Measurements from ENCODE around the gene ENTREP3. TPM values are rescaled to one million over a fixed set of nuclear protein-coding genes. Genes with fewer than 3 reads are reported as not detected.
"Not testable (repeated sequence)": the region's sequence is repeated elsewhere in the genome, so short reads cannot be mapped to it uniquely, and the experiment has no call there.

Gene ENTREP3
- total RNA-seq, 1 experiment from 2014 or later, result 7.7 TPM

DNA sequence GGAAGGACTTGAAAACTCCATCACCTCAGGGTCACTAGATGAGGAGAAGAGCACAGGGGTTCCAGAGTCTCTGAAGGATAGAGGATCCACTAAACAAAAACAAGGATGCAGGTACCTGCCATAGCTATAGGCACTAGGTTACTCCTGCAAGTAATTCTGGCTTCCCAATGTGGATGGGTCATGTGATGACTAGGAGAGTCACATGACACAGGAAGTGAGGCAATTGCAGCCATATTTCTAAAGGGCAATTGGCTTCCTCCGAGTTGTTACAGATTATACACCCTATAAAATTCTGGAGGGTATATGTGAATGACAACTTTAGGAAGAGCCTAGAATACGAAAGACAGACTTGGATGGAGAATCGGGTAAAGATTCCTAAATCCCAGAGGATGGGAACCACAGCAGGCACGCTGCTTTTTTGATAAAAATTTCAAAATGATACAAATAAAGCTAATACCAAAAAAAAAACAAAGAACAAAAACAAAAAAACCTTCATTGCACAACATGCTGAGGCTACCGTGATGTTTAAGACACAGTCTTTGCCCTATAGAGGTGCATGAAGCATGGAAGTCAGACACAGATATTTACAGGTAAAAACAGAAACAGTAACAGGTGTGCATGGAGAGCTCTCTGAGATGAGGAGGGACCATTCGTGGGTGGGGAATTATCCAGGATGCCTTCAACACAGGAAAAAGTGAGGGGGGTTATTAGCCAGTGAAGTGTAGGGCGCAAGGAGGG lies 36.3 kb downstream of the ENTREP3 start:
- Histone ChIP-seq H3K9me3 (no peaks in the 10 kb centered on the region), H3K36me3 (peaks cover 2% of the 10 kb centered on the region; the same call in 1 of the 2 replicates), H3K4me3 (no peak overlapping the region), H3K27me3 (no peaks in the 10 kb centered on the region)
- no peak for DNase-seq

GRCh38 chr1:155214702-155215101 lies 40.6 kb downstream of the ENTREP3 start:
- H3K36me3 ChIP-seq, DNase-seq, H3K27me3 ChIP-seq, H3K9me3 ChIP-seq, H3K4me3 ChIP-seq: not testable (repeated sequence)

- not testable (repeated sequence) for H3K4me3 ChIP-seq, DNase-seq, H3K27me3 ChIP-seq, H3K9me3 ChIP-seq, H3K36me3 ChIP-seq
Measured at GRCh38 chr1:155212051-155212440, 43.2 kb downstream of the ENTREP3 start.

GRCh38 chr1:155211381-155212050 lies 43.8 kb downstream of the ENTREP3 start:
- not testable (repeated sequence) for H3K27me3 ChIP-seq, H3K4me3 ChIP-seq, H3K9me3 ChIP-seq, H3K36me3 ChIP-seq, DNase-seq

GRCh38 chr1:155210314-155211104 lies 44.8 kb downstream of the ENTREP3 start:
- peaks cover 2% of the 10 kb centered on the region; the same call in 1 of the 2 replicates for H3K36me3 ChIP-seq
- H3K27me3 ChIP-seq, result no peaks in the 10 kb centered on the region
- DNase-seq, result no peak
- no peak overlapping the region for H3K4me3 ChIP-seq
- H3K9me3 ChIP-seq, result no peaks in the 10 kb centered on the region

- Histone ChIP-seq H3K27me3 (no peaks in the 10 kb centered on the region), H3K9me3 (no peaks in the 10 kb centered on the region), H3K4me3 (peak overlapping the region; percentile 98), H3K36me3 (peaks cover 2% of the 10 kb centered on the region; the same call in 1 of the 2 replicates)
- no peak for DNase-seq
Measured at GRCh38 chr1:155209312-155209721, 46.0 kb downstream of the ENTREP3 start.

DNA sequence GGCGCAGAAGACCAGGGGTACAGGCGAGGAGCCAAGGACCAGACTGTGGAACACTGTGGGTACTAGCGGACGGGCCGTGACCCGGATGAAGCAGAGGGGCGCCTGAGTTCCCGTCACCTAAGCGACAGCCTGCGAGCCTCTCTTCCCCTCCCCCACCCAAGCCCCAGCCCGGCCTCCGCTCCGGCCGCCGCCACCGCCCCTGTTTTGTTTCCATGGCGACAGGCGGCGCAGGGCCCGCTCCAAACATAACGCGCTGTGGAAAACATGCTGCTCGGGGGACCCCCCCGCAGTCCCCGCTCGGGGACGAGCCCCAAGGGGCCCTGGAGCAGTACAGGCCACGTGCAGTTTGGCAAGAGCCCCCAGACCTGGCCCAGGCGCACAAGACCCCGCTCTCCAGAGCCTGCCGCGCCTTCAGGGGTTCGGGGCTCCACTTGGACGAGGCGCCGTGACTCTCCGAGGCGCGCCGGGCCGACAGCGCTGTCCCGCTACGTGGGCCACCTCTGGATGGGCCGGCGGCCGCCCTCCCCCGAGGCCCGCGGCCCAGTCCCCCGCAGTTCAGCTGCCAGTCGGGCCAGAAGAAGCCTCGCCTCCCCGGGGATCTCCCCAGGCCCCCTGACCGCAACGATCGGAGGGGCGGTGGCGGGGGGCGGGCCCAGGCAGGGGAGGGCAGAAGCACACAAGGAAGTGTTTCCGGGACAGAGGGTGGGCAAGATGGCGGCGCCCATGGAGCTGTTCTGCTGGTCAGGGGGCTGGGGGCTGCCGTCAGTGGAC lies 46.6 kb downstream of the ENTREP3 start, which contains the start of gene MTX1:
MTX1 (plus strand) TSS at position 155 of the 771 bp plus-strand sequence; CDS start at position 265, 110 bp downstream.
- peak; percentile 94 for DNase-seq

DNA sequence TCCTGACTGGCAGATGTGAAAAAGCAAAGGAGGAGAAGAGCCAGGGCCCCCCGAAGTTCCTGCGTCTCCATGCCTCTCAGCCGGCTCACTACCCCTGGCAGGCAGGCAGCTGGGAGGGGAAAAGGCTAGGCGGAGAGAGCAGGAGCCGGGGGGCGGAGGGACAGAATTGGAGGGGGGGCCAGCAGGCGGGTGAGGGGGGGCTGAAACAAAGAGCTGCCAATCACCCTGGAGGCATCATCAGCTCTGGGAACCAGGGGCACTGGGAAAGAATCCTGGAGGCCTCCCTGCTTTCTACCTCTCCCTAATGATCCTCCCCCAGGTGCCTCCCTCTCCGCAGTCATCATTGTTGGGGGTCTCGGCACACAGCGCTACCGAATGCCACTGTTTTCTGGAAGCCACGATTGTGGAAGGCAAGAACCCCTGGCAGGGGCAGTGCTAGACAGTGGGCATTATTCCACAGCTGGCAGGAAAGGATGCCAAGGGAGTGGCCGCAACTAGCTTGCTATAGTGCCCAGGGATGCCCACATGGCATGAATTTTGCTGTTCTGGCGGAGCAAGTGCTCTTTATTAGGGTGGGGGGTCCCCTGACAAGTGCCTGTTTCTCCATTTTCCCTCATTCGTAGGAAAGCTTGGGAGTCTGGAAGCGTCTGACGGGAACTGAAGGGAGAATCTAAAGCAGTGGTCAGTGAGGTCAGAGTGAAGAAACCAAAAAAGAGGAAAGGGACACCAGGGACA lies 47.3 kb downstream of the ENTREP3 start, which contains the start of gene THBS3:
THBS3 (minus strand) TSS at position 92 of the 735 bp plus-strand sequence; CDS start at position 71, 21 bp downstream.
- DNase-seq, result peak; percentile 42
- peak within 1 kb of the TSS; percentile 98 for H3K4me3 ChIP-seq

More for the DNA sequence above, 46.6 kb downstream of the ENTREP3 start, which contains the start of gene MTX1:
- Histone ChIP-seq H3K9me3 (no peaks in the 10 kb centered on the region), H3K36me3 (peaks cover 2% of the 10 kb centered on the region; the same call in 1 of the 2 replicates), H3K27me3 (no peaks in the 10 kb centered on the region), H3K4me3 (peak within 1 kb of the TSS; percentile 98)

GRCh38 chr1:155206891-155207805 lies 48.1 kb downstream of the ENTREP3 start:
- Histone ChIP-seq H3K9me3 (no peaks in the 10 kb centered on the region), H3K4me3 (no peak overlapping the region; the same call in 1 of the 2 replicates)
- peak; percentile 76 for DNase-seq

More for the DNA sequence above, 47.3 kb downstream of the ENTREP3 start, which contains the start of gene THBS3:
- peaks cover 2% of the 10 kb centered on the region; the same call in 1 of the 2 replicates for H3K36me3 ChIP-seq
- no peaks in the 10 kb centered on the region for H3K27me3 ChIP-seq
- no peaks in the 10 kb centered on the region for H3K9me3 ChIP-seq

GRCh38 chr1:155205969-155206593 lies 49.2 kb downstream of the ENTREP3 start:
- Histone ChIP-seq H3K4me3 (no peak overlapping the region), H3K27me3 (no peaks in the 10 kb centered on the region)
- DNase-seq, result no peak

More at GRCh38 chr1:155206891-155207805, 48.1 kb downstream of the ENTREP3 start:
- H3K36me3 ChIP-seq, result peaks cover 2% of the 10 kb centered on the region; the same call in 1 of the 2 replicates
- H3K27me3 ChIP-seq, result no peaks in the 10 kb centered on the region

DNA sequence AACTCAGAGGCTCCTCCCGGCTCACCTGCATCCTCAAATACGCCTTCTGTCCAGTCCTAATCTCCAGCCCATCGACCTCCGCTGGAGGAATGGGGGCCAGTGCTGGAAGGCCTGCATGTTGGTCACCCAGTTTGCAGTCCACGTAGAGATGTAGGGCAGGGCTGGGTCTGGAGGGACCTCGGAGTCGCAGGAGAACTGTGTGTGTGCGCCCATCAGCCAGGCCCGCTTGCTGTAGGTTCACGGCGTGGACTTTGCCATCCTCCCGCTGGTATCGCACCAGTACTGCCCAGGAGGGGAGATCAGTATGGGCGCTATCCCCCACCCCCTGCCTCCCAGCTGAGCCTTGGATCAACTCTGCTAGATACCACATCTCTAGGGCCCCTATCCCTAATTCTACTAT lies 50.2 kb downstream of the ENTREP3 start:
- Histone ChIP-seq H3K9me3 (no peaks in the 10 kb centered on the region), H3K36me3 (no peaks in the 10 kb centered on the region), H3K4me3 (no peak overlapping the region), H3K27me3 (no peaks in the 10 kb centered on the region)
- no peak for DNase-seq

More at GRCh38 chr1:155205969-155206593, 49.2 kb downstream of the ENTREP3 start:
- 0 out of 2 replicates have a peak, but pooled peaks cover 2% of the 10 kb centered on the region for H3K36me3 ChIP-seq
- H3K9me3 ChIP-seq, result no peaks in the 10 kb centered on the region

DNA sequence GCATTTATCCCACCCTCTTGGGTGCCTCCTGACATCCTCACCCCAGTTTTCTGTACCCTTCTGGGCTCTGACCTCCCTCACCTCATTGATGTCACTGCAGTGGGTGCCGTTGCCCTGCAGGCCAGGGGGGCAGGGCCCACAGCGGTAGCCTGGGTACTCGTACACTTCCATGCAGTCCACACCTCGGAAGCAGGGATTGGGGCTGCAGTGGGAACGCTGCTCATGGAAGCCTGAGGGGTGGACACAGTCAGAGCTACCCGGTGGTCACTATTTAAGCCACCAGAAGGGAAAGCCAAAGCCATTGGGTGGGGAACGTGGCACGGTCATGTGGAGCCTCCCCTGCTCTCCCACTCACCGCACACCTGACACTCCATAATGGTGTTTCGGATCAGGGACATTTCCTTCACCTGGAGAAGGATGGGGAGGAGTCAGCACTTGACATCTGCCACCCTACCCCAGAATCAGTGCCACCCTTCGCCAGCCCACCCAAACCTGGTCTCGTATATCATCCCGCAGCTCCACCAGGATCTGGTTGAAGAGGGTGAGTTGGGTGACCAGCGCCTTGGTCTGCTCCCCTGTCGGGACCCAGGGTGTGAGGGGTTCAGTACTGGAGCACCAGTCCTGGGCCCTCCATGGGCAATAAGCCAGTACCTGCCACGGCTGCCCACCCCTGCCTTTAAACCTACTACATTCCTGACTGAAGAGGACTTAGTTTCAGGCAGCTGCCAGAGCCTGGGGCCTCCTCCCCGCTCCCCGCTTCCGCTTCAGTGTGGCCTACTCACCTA lies 52.4 kb downstream of the ENTREP3 start:
- no peak for DNase-seq

DNA sequence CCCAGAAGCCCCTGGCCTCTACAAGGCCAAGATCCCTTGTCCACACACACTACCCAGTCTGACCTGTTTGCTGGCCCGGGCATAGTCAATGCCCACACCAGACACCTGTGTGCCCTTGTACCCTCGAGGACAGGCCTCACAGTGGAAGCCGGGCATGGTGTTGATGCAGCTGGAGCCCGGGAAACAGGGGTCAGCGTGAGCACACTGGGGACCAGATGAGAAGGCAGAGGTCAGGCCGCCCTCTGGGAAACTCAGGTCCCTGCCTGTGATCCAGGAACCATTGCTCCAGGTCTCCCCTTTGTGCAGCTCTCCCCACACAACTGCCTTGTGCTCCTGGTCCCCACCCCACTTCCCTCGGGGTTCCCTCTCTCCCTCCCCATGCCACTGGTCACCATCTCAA lies 53.1 kb downstream of the ENTREP3 start:
- no peaks in the 10 kb centered on the region for H3K9me3 ChIP-seq
- no peaks in the 10 kb centered on the region for H3K36me3 ChIP-seq

More for the DNA sequence above, 52.4 kb downstream of the ENTREP3 start:
- no peaks in the 10 kb centered on the region for H3K9me3 ChIP-seq
- H3K4me3 ChIP-seq, result no peak overlapping the region
- H3K27me3 ChIP-seq, result no peaks in the 10 kb centered on the region
- H3K36me3 ChIP-seq, result no peaks in the 10 kb centered on the region

More for the DNA sequence above, 53.1 kb downstream of the ENTREP3 start:
- no peak overlapping the region for H3K4me3 ChIP-seq
- H3K27me3 ChIP-seq, result no peaks in the 10 kb centered on the region
- no peak for DNase-seq

All from MG63 (cell line).